GM18861 (cell line): ENCODE results near the gene FAM193A.
A peak's percentile ranks its signal among the peaks of the same experiment; 100 is the strongest.
"Not testable (repeated sequence)": the region's sequence is repeated elsewhere in the genome, so short reads cannot be mapped to it uniquely, and the experiment has no call there.

Experiments used
- ATAC-seq: cut with Tn5 transposase; IDR thresholded peaks from one replicate; pipeline ENCODE4 v1.9.1; 2021; ENCODE audit not compliant: unreplicated experiment

FAM193A gene

DNA sequence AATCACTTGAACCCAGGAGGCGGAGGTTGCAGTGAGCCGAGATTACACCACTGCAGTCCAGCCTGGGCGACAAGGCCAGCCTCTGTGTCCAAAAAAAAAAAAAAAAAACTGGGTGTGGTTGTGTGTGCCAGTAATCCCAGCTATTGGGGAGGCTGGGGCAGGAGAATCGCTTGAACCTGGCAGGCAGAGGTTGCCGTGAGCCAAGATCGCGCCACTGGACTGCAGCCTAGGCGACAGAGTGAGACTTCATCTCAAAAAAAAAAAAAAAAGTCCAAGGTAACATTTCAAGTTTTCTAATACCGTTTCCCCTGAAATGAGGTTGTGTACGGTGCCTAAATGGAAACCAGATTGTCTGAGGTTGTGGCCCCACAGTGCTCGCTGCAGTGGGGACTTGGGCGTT lies 35.6 kb downstream of the FAM193A start:
- ATAC-seq: no peak

DNA sequence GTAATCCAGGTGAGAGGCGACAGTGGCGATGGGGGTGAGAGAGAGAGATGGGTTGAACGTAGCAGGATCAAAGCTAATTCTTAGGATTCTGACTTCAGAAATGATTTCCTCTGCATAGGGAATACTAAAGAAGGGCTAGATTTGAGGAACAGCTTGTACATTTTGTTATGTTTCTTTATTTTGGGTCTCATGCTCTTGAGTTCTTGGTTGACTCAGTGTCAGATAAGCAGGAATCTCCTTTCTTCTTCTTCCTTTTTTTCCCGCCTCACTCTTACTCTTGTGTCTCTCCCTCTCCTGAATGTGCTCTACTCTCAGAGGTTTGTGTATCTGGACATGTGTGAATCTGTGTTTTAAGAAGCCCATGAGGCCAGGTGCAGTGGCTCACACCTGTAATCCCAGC lies 36.4 kb downstream of the FAM193A start:
- no peak for ATAC-seq

DNA sequence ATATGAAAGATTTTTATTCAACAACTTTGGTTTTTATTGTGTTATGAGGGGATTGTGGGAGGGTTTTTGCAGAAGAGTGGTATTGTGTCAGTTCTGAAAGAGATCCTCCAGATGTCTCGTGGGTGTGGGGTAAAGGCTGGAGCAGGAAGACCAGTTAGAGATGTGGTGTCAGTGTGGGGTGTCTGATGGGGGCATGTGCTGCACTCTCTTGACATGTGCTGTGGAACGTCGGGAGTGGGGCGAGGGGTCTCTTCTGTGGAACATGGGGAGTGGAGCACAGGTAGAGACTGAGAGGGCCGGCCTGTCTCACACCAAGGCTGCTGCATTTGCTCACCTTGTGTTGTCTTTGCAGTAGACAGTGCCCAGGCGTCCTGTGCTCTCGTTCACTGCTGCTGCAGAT lies 37.6 kb downstream of the FAM193A start:
- ATAC-seq: no peak

DNA sequence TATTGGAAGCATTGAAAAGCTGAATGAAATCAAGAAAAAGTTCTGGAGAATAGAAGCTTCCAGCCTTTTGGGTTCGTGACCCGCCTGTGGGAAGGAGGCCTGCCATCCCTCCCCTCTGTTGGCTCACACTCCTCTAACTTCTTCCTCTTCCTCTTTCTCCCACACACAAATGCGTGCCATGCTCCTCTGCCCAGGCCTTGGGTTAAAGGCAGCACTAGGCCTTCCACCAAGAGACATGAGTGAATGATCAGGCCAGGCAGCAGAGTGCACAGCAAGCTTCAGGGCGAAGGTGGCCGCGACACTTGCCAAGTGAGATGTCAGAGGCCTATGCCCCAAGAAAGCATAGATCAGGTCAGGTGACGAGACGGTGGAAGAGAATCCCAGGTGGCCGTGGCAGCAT lies 38.4 kb downstream of the FAM193A start:
- no peak for ATAC-seq

DNA sequence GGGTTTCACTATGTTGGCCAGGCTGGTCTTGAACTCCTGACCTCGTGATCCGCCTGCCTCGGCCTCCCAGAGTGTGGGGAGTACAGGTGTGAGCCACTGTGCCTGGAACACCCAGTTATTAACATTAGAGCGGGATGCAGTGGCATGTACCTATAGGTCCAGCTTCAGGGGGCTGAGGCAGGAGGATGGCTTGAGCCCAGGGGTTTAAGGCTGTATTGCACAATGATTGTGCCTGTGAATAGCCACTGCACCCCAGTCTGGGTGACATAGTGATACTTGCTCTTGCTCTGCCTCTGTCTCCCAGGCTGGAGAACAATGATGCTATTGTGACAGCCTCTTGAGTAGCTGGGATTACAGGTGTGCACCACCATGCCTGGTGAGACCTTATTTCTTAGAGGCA lies 39.8 kb downstream of the FAM193A start:
- no peak for ATAC-seq

DNA sequence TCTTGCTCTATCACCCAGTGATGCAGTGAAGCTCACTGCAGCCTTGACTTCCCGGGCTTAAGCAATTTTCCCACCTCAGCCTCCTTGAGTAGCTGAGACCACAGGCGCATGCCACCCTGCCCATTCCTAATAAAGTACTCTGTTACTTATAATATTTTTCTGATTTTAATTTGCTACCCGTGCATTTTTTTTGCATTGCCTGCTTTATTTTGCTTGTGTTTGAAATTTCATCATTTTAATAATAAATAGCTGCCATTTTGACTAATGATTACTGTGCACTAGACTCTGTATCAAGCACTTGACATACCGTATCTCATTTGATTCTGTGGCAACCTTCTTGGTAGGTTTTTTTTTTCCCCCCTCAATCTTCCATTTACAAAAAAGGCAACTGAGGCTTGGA lies 41.7 kb downstream of the FAM193A start:
- ATAC-seq: no peak

DNA sequence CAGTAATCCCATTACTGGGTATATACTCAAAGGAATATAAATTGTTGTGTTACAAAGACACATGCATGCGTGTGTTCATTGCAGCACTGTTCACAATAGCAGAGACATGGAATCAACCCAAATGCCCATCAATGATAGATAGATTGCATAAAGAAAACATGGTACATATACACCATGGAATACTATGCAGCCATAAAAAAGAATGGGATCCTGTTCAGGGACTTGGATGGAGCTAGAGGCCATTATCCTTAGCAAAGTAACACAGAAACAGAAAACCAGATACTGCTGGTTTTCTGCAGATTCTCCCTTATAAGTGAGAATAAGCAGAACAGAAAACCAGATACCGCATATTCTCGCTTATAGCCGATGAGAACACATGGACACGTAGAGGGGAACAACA lies 43.5 kb downstream of the FAM193A start:
- ATAC-seq: no peak

DNA sequence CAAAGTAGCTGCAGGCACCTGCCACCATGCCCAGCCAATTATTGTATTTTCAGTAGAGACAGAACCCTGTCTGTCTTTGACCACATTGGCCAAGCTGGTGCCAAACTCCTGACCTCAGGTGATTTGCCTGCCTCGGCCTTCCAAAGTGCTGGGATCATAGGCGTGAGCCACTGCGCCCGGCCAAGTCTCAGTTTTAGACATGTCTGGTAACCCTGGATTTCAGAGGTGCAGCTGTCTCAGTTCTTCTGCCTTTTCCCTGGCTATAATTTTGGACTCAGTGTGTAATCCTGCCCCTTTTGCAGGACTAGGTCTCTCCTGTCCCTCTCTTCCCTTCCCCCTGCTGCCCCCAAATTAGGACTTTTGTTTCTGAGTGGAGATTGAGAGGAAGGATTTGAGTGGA lies 46.6 kb downstream of the FAM193A start:
- no peak for ATAC-seq

DNA sequence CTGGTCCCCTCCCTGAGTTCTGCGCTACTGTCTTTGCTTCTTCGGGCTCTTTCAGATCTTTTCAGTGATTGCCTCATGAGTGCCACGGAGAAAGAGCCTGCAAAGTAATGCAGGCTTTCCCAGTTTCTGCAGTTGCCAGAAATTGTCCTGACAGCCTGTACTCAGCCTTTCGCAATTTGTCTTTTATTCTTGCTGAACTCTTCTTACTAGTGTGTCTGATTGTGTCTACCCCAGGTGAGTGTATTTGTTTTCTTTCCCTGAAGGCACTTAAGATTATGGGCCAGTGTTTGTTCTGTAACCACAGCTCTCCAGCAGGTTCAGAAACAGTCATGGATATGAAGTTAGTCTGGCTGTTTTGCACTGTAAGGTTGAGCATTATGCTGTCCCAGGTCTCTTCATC lies 47.1 kb downstream of the FAM193A start:
- no peak for ATAC-seq

DNA sequence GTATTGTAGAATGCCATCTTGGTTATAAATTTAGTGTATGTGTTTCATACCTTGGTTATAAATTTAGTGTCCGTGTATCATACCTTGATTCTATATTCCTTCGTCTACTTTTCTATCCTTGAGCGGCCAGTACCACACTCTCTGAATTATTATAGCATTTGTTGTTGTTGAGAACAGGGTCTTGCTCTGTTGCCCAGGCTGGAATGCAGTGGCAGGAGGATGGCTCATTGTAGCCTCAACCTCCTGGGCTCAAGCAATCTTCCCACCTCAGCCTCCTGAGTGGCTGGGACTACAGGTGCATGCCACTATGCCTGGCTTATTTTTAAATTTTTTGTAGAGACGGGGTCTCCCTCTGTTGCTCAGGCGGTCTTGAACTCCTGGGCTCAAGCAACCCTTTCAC lies 50.1 kb downstream of the FAM193A start:
- no peak for ATAC-seq

DNA sequence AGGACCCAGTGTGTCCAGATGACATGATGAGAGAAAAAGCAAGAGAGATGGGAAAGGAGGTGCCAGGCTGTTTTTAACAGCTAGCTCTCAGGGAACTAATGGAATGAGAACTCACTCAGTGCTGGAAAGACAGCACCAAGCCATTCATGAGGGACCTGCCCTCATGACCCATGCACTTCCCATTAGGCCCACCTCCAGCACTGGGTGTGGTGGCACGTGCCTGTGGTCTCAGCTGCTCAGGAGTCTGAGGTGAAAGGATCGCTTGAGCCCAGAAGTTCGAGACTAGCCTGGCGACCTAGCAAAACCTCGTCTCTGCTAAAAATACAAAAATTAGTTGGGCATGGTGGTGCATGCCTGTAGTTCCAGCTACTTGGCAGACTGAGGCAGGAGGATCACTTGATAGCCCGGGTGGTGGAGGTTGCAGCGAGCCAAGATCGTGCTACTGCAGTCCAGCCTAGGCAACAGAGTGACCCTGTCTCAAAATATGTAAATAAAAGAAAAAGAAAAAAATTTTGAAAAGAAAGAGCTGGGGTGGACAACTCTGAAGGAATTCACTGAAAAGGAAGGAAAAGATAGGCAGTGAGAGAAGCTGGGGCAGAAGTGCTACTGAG lies 50.9 kb downstream of the FAM193A start:
- no peak for ATAC-seq

DNA sequence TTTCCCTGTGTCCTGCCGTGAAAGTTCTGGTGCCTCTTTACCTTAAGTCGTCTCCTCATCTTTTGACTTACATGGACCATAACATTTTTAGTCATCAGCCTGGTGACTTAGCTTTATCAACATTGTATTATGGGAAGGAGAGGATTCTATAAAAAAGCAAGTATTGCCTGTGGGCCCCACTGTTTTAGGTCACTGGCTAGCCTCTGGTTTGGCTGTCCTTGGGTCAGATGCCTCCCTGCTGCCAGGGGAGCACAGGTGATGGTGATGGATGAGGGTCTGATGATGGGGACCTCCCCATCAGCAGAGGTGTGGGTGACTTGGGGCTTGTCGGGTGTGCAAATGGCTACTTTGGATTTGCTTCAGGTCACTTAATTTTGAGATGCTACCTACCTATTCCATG lies 51.8 kb downstream of the FAM193A start:
- no peak for ATAC-seq

DNA sequence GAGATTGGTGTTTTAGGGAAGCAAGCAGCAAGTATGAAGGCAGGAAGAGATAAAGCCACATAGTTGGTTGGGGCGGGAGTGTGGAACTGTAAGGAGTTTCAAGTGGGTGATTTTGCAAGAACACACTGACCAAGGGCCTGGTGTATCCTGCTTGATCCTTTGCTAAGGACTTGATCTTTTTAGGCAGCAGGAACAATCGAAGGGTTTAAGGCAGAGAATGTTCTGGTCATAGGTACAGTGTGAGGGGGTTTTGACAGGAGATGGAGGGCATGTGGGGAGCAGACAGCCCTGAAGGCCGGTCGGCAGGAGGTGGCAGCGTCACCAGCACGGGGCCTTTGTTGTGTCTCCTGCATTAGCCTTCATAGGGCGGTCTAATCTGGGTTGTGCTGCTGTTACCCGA lies 54.7 kb downstream of the FAM193A start:
- ATAC-seq: no peak

DNA sequence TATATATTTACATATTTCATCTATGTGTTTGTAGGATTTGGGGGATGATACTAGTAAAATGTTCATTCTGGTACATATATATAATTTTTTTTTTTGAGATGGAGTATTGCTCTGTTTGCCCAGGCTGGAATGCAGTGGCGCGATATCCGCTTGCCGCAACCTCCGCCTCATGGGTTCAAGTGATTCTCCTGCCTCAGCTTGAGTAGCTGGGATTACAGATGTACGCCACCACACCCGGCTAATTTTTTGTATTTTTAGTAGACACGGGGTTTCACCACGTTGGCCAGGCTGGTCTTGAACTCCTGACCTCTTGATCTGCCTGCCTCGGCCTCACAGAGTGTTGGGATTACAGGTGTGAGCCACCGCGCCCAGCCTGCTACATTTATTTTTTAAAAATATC lies 55.6 kb downstream of the FAM193A start:
- not testable (repeated sequence) for ATAC-seq

DNA sequence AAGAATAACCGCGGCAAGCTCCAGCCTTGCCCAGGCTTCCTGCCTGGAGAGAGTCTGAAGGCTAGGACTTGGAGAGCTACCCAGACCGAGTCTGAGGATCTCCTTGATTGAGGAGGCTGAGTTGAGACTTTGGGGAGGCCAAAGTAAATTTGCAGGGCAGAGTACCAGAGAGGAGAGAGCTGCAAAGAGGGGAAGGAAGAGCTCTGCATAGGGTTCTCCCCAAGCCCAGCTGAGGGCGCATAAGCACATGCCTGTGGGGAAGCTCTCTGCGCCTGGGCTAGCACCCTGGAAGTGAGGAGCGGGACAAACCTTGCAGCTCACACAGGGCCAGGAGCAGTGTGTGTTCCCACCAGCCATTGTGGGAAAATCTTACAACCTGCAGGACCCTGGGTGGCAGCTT lies 56.1 kb downstream of the FAM193A start:
- no peak for ATAC-seq

DNA sequence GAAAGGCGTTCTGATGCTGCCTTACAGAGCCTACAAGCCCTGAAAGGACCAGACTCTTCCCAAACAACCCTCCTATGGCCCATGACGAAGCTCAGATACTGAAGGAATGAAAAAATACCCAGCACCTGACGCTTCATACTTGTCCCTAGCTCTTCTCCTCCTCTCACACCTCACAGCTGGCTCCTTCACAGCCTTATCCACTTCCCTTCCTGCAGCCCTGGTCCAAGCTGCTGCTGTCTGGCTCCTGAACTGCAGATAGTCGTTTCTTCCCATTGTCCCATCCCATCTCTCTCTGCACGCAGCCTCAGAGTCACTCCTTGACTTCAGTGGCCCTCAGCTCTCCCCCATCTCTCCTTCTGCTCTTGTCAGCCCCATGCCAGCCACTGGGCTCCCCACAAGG lies 56.6 kb downstream of the FAM193A start:
- no peak for ATAC-seq

DNA sequence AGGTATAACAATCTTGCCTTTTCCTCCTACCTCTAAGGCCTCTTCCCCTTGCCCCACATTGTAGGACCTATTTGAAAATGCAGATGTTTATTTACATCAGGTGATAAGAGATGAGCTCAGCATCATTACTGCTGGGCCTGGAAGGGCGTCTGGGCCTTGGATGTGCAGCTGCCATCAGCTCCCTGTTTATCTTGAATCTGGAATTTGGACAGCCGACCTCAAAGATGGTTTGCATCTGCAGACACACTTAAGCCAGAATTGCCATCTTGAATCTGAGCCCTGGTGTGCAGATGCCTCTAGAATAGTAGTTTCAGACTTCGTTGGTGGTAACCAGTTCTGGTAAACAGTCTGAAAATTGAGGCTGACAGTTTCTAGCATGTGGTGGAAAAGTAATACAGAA lies 59.0 kb downstream of the FAM193A start:
- no peak for ATAC-seq

DNA sequence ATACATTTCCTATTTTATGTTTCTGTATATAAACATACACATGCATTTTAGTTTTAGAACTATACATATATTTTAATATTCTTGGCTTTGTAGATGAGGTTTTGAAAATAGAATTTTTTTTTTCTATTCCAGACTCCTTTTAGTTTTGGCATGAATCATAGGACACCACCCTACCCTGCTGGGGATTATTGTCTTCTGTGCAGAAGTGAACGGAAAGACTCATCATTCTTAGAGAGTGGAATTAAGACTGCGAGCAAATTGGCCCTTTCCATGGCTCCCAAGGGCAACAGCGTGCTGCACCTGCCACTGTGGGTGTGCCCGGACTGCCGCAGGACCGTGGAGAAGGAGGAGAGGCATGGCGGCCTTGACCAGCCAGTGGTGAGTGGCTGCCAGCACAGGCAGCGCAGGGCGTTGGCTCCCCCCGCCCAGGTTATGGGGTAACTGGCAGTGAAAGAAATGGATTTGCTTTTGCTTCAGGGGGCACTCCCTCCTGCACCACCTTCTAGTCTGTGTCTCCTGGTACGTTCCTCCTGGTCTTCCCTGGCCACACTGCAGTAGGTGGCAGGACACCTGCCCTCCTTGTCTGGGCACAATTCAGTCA lies 59.6 kb downstream of the FAM193A start:
- no peak for ATAC-seq

DNA sequence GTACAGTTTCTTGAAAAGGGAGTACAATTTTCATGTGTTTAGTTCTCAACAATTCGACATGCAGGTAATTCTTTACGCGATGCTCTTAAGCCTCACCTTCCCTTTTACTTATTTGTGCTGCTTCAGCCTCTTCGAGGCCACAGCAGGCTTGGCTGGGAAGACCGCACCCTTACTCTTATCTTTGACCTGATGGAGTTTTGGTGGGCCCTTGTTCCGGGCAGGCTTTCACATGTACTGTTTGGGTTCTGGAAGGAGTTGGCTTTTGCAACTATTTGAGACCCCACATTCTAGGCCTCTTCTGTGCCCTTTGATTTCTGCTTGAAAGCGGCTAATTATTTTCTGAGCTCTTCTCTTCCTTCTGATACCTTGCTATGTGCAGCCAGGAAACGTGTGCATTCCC lies 60.2 kb downstream of the FAM193A start:
- no peak for ATAC-seq

DNA sequence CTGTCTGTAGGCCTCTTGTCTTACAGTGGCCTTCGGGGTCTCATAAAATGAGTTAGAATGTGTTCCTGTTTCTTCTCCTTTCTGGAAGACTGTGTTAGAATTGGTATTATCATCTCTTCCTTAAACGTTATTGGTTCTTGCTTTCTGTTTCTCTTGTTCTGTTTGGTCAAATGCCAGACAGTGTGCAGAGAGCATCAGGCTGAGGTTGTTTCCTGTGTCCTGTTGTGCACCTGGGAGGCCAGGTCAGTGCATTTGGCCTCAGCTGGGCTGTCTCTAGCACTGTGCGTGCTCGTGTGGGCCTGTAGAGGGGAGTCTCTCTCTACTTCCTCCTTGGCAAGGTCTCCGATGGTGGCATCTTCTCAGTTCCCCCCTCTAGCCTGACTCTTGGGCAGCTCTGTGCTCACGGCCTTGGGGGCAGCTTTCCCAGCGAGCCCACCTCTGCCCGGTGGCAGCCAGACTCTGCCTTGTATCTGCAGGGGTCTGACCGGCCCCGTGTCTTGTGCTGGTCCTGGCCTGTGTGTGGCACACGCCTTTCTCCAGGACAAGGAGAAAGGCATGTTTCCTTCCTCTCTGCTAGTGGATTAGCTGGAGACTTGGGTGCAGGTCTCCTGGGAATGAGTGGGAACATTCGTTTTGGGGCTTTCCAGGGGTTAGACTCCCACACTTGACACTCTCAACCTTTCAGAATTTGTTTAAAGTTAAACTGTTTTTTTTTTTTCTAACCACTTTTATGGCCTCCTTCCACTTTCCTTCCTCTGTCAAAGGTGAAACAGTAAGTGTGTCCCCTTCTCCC lies 62.3 kb downstream of the FAM193A start:
- peak; percentile 63 for ATAC-seq

DNA sequence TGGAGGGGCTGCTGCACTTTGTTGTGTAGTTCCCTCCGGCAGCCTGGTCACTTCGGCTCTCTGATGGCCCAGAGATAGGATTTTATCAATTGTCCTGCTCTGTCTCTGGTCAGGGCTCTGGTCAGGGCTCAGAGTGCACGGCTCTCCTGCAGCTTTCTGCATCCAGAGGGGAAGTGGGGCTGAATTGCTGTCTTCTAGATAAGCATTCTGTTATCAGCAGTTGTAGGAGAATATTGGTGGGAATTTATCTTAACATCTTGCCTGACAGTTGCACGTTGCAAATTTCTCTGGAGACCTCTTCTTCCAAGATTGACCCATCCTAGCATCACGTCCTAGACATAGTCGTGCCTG lies 62.8 kb downstream of the FAM193A start:
- ATAC-seq: no peak

DNA sequence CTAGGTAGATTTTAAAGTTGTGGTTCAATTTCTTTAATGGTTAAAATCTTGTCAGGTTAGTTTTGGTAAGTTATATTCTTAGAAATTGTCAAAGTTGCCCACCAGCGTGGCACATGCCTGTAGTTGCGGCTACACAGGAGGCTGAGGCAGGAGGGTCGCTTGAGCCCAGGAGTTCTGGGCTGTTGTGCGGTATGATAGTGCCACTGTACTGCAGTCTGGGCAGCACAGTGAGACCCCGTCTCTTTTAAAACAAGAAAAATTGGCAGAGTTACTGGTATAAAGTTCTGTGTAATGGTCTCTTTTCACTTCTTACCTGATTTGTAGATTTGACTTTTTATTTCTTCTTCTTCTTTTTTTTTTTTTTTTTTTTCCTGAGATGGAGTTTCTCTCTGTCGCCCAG lies 64.4 kb downstream of the FAM193A start:
- no peak for ATAC-seq

DNA sequence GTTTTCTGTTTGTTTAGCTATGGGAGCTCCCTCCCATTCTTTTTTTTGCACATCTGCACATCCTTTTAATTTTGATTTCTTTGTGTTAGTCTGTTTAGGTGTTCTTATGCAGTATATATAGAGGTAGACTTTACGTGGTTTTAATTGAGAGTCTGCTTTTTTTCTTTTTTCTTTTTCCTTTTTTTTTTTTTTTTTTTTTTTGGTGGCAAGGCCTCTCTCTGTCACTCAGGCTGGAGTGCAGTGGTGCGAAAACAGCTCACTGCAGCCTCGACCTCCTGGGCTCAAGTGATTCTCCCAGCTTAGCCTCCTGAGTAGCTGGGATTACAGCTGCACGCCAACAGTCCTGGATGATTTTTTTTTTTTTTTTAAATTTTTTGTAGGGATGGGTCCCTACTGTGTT lies 68.2 kb downstream of the FAM193A start:
- ATAC-seq: no peak
